H9 (cell line): ENCODE results near the gene ZC3H10. TPM values are rescaled to one million over a fixed set of nuclear protein-coding genes. Genes with fewer than 3 reads are reported as not detected.

Experiments
- DNase-seq: peaks from one replicate; pipeline ENCODE4 v3.0.0-alpha.2; 2017
- H2AFZ ChIP-seq: one replicate; pipeline ENCODE4 v1.6.1; 2013; ENCODE audit warnings: mild to moderate bottlenecking, low read length, control low read depth, moderate library complexity
- H2AK5ac ChIP-seq: 2 replicates; pipeline ENCODE4 v1.6.1; 2013; ENCODE audit warnings: low read length, control low read depth, mixed read lengths; ENCODE audit not compliant: insufficient read length
- H2BK120ac ChIP-seq: one replicate; pipeline ENCODE4 v1.6.1; 2013; ENCODE audit warnings: low read depth, mild to moderate bottlenecking, low read length, control low read depth, inconsistent platforms; ENCODE audit not compliant: poor library complexity, severe bottlenecking
- H2BK12ac ChIP-seq: 2 replicates; pipeline ENCODE4 v1.6.1; 2013; ENCODE audit warnings: low read length, control low read depth, mixed read lengths, low read depth; ENCODE audit not compliant: insufficient read length
- H2BK15ac ChIP-seq: 2 replicates; pipeline ENCODE4 v1.6.1; 2013; ENCODE audit warnings: low read depth, low read length, control low read depth
- H2BK20ac ChIP-seq: one replicate; pipeline ENCODE4 v1.6.1; 2013; ENCODE audit warnings: low read depth, mild to moderate bottlenecking, low read length, control low read depth, inconsistent platforms; ENCODE audit not compliant: poor library complexity, severe bottlenecking
- H2BK5ac ChIP-seq: 2 replicates; pipeline ENCODE4 v1.6.1; 2013; ENCODE audit warnings: low read length, control low read depth, mixed read lengths; ENCODE audit not compliant: insufficient read length
- H3K14ac ChIP-seq: 2 replicates; pipeline ENCODE4 v1.6.1; 2013; ENCODE audit warnings: low read length, control low read depth; ENCODE audit not compliant: insufficient read depth
- H3K18ac ChIP-seq: 2 replicates; pipeline ENCODE4 v1.6.1; 2013; ENCODE audit warnings: low read depth, mild to moderate bottlenecking, mixed read lengths, low read length, control low read depth; ENCODE audit not compliant: insufficient read length
- H3K23ac ChIP-seq: 2 replicates; pipeline ENCODE4 v1.6.1; 2013; ENCODE audit warnings: low read length, control low read depth, mixed read lengths, low read depth; ENCODE audit not compliant: insufficient read length
- H3K23me2 ChIP-seq: 2 replicates; pipeline ENCODE4 v1.6.1; 2013; ENCODE audit warnings: low read depth, mild to moderate bottlenecking, mixed read lengths, low read length, control low read depth; ENCODE audit not compliant: insufficient read length, poor library complexity, severe bottlenecking
- H3K27ac ChIP-seq: 2 replicates; pipeline ENCODE4 v1.5.1; 2013; ENCODE audit warnings: low read length, control low read depth, mixed read lengths, low read depth; ENCODE audit not compliant: insufficient read length
- H3K27me3 ChIP-seq: 2 replicates; pipeline ENCODE4 v1.6.1; 2013; ENCODE audit warnings: low read length, control low read depth, inconsistent platforms; ENCODE audit not compliant: insufficient read depth
- H3K4ac ChIP-seq: 2 replicates; pipeline ENCODE4 v1.6.1; 2013; ENCODE audit warnings: low read depth, mild to moderate bottlenecking, control low read depth, inconsistent platforms, low read length, moderate library complexity
- H3K4me1 ChIP-seq: 2 replicates; pipeline ENCODE4 v1.6.1; 2013; ENCODE audit warnings: low read length, control low read depth, inconsistent platforms; ENCODE audit not compliant: insufficient read depth
- H3K4me2 ChIP-seq: 2 replicates; pipeline ENCODE4 v1.6.1; 2013; ENCODE audit warnings: low read length, control low read depth, mixed read lengths; ENCODE audit not compliant: insufficient read length, insufficient read depth
- H3K56ac ChIP-seq: 2 replicates; pipeline ENCODE4 v1.6.1; 2013; ENCODE audit warnings: low read depth, mild to moderate bottlenecking, mixed read lengths, low read length, control low read depth; ENCODE audit not compliant: insufficient read length
- H3K79me1 ChIP-seq: 2 replicates; pipeline ENCODE4 v1.6.1; 2013; ENCODE audit warnings: low read depth, mild to moderate bottlenecking, moderate library complexity, low read length, control low read depth, inconsistent platforms; ENCODE audit not compliant: insufficient read depth, poor library complexity, severe bottlenecking
- H3K79me2 ChIP-seq: 2 replicates; pipeline ENCODE4 v1.6.1; 2013; ENCODE audit warnings: low read length, control low read depth, inconsistent platforms; ENCODE audit not compliant: insufficient read depth
- H3K9ac ChIP-seq: 2 replicates; pipeline ENCODE4 v1.6.1; 2013; ENCODE audit warnings: low read length, control low read depth, mixed read lengths; ENCODE audit not compliant: insufficient read length; ENCODE audit errors: extremely low read depth
- H3K9me3 ChIP-seq: one replicate; pipeline ENCODE4 v1.6.1; 2013; ENCODE audit warnings: low read depth, low read length, inconsistent platforms; ENCODE audit not compliant: control insufficient read depth
- H3T11ph ChIP-seq: one replicate; pipeline ENCODE4 v1.6.1; 2013; ENCODE audit warnings: mild to moderate bottlenecking, low read length, control low read depth, inconsistent platforms
- H4K20me1 ChIP-seq: one replicate; pipeline ENCODE4 v1.6.1; 2013; ENCODE audit not compliant: control insufficient read depth, insufficient read length, insufficient read depth
- H4K5ac ChIP-seq: 2 replicates; pipeline ENCODE4 v1.6.1; 2013; ENCODE audit warnings: low read depth, mild to moderate bottlenecking, mixed read lengths, low read length, control low read depth; ENCODE audit not compliant: insufficient read length
- H4K8ac ChIP-seq: replicated peaks from 2 replicates; pipeline ENCODE4 v1.6.1; 2013; ENCODE audit warnings: low read length, control low read depth, mixed read lengths, low read depth; ENCODE audit not compliant: insufficient read length
- H4K91ac ChIP-seq: 2 replicates; pipeline ENCODE4 v1.6.1; 2013; ENCODE audit warnings: low read depth, mild to moderate bottlenecking, moderate library complexity, mixed read lengths, low read length, control low read depth; ENCODE audit not compliant: insufficient read length
- H3K27ac Mint-ChIP-seq, 3 experiments: 2 replicates in 2 of 3; 3 replicates in 1 of 3; pipeline ENCODE4 v1.8.0; 2020 to 2021; ENCODE audit warnings: mixed read lengths in 3 of 3, mild to moderate bottlenecking in 1 of 3, moderate library complexity in 1 of 3
- H3K27me3 Mint-ChIP-seq: 2 replicates; pipeline ENCODE4 v1.8.0; 2021; ENCODE audit warnings: low read depth, mild to moderate bottlenecking, moderate library complexity, mixed read lengths
- H3K36me3 Mint-ChIP-seq, 3 experiments: 2 replicates in 2 of 3; 3 replicates in 1 of 3; pipeline ENCODE4 v1.8.0; 2020 to 2021; ENCODE audit warnings: low read depth in 3 of 3, mixed read lengths in 3 of 3; ENCODE audit not compliant: insufficient read depth in 1 of 3
- H3K4me1 Mint-ChIP-seq, 2 experiments: 2 replicates each; pipeline ENCODE4 v1.8.0; 2020; ENCODE audit warnings: mixed read lengths in 2 of 2
- H3K4me3 Mint-ChIP-seq, 2 experiments: 2 replicates in 1 of 2; 3 replicates in 1 of 2; pipeline ENCODE4 v1.8.0; 2020 to 2021; ENCODE audit warnings: mild to moderate bottlenecking in 2 of 2, mixed read lengths in 2 of 2, moderate library complexity in 1 of 2
- H3K9me3 Mint-ChIP-seq, 2 experiments: 2 replicates in 1 of 2; 3 replicates in 1 of 2; pipeline ENCODE4 v1.8.0; 2020; ENCODE audit warnings: mild to moderate bottlenecking in 2 of 2, mixed read lengths in 2 of 2, moderate library complexity in 1 of 2
- WGBS: extraction: QIAGEN DNeasy Blood & Tissue Kit; methylation state at CpG from one replicate; pipeline ENCODE4 v1.1.7; 2013; ENCODE audit warnings: missing lambda C conversion rate, low lambda C conversion rate, mixed read lengths; ENCODE audit not compliant: insufficient read length; ENCODE audit errors: extremely low coverage; 5-methylcytosine and 5-hydroxymethylcytosine counted together
- total RNA-seq: library from RNA; stranded (reverse); gene quantifications from 2 replicates; pipeline ENCODE4 v1.2.1, GENCODE V29; 2021
- TF ChIP-seq, protein P1 (sequence below): fragments of 200-600 bp; sonication (generic); conservative IDR thresholded peaks from 3 replicates; pipeline ENCODE4 v1.8.0; 2021; ENCODE audit warnings: antibody characterized with exemption, mild to moderate bottlenecking

ZC3H10 gene
- total RNA-seq, 1 experiment from 2014 or later, result 9.4 TPM

DNA sequence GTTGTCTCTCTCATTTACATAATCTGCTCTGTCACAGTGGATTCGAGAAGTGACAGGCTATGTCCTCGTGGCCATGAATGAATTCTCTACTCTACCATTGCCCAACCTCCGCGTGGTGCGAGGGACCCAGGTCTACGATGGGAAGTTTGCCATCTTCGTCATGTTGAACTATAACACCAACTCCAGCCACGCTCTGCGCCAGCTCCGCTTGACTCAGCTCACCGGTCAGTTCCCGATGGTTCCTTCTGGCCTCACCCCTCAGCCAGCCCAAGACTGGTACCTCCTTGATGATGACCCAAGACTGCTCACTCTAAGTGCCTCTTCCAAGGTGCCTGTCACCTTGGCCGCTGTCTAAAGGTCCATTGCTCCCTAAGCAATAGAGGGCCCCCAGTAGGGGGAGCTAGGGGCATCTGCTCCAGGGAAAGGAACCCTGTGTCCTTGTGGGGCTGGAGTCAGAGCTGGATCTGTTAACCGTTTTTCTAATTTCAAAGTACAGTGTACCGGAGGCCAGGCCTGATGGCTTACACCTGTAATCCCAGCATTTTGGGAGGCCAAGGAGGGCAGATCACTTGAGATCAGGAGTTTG is 33.0 kb upstream of the ZC3H10 start:
- no peak overlapping the region for H3K23ac ChIP-seq
- H3K27ac ChIP-seq, result no peak overlapping the region
- no peaks in the 10 kb centered on the region for H3K79me1 ChIP-seq
- no peak overlapping the region for H2AK5ac ChIP-seq
- H4K20me1 ChIP-seq, result no peaks in the 10 kb centered on the region
- no peak overlapping the region for H3K4ac ChIP-seq
- WGBS, result no CpG with 5 or more reads among the region's 15 CpGs
- no peak overlapping the region for H3K14ac ChIP-seq
- no peak overlapping the region for H4K91ac ChIP-seq
- H3K56ac ChIP-seq, result no peak overlapping the region
- no peaks in the 10 kb centered on the region for H3K9me3 ChIP-seq
- TF ChIP-seq, protein P1, sequence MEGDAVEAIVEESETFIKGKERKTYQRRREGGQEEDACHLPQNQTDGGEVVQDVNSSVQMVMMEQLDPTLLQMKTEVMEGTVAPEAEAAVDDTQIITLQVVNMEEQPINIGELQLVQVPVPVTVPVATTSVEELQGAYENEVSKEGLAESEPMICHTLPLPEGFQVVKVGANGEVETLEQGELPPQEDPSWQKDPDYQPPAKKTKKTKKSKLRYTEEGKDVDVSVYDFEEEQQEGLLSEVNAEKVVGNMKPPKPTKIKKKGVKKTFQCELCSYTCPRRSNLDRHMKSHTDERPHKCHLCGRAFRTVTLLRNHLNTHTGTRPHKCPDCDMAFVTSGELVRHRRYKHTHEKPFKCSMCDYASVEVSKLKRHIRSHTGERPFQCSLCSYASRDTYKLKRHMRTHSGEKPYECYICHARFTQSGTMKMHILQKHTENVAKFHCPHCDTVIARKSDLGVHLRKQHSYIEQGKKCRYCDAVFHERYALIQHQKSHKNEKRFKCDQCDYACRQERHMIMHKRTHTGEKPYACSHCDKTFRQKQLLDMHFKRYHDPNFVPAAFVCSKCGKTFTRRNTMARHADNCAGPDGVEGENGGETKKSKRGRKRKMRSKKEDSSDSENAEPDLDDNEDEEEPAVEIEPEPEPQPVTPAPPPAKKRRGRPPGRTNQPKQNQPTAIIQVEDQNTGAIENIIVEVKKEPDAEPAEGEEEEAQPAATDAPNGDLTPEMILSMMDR, result peak; percentile 79
- H2AFZ ChIP-seq, result no peak overlapping the region
- H3T11ph ChIP-seq, result no peak overlapping the region
- peaks cover 7% of the 10 kb centered on the region; the same call in 1 of the 2 replicates for H3K79me2 ChIP-seq
- peak; percentile 76 for DNase-seq
- Mint-ChIP-seq H3K4me3 (peak overlapping the region in 1 of 2 experiments; percentile 40; a peak in 1 of 5 replicates), H3K27ac (peak overlapping the region in 1 of 3 experiments; percentile 42; a peak in 2 of 7 replicates), H3K36me3 (peaks cover 30 to 63% (median 60%) of the 10 kb centered on the region in 3 experiments), H3K4me1 (peaks cover 14 to 18% of the 10 kb centered on the region in 2 experiments), H3K27me3 (no peaks in the 10 kb centered on the region), H3K9me3 (no peaks in the 10 kb centered on the region)
- no peak overlapping the region for H3K4me2 ChIP-seq
- H4K8ac ChIP-seq, result no peak overlapping the region
- no peak overlapping the region for H2BK12ac ChIP-seq
- no peak overlapping the region for H2BK120ac ChIP-seq
- no peak overlapping the region for H2BK20ac ChIP-seq
- H3K23me2 ChIP-seq, result peaks cover 8% of the 10 kb centered on the region
- H3K9ac ChIP-seq, result no peak overlapping the region
- H3K27me3 ChIP-seq, result no peaks in the 10 kb centered on the region; the same call in 1 of the 2 replicates
- no peak overlapping the region for H3K18ac ChIP-seq
- H4K5ac ChIP-seq, result no peak overlapping the region
- H2BK5ac ChIP-seq, result no peak overlapping the region
- 0 out of 2 replicates have a peak, but pooled peaks cover 4% of the 10 kb centered on the region for H3K4me1 ChIP-seq
- H2BK15ac ChIP-seq, result no peak overlapping the region
